ENCODE results near the gene MSANTD1. TPM values are rescaled to one million over a fixed set of nuclear protein-coding genes. Genes with fewer than 3 reads are reported as not detected.
A peak's percentile ranks its signal among the peaks of the same experiment; 100 is the strongest.

Gene MSANTD1
- total and polyA plus RNA-seq, 2 donors (not counting 3 experiments of a cell fraction or from before 2014, with no cell fraction given) = 0.14 to 1.2 TPM

- peak; percentile 91 for DNase-seq (ENCODE audit: low read depth, low spot score)
- BruUV-seq (replicated peaks) = no TSS peak
- ChIA-PET POLR2A (interaction anchor here (1.2 to 1.5 kb wide), 3 partner anchors 12 to 43 kb away, joined by 3 to 4 read pairs (median 4); no protein-coding TSS in a partner anchor), CTCF (interaction anchor here (0.8 to 1.8 kb wide), 4 partner anchors 12 to 188 kb away, joined by 3 to 5 read pairs (median 3); no protein-coding TSS in a partner anchor)
- Histone ChIP-seq H2AFZ (ENCODE audit: low read depth, low read length) (peak within 1 kb of the TSS; percentile 40), H3K36me3 (ENCODE audit: control insufficient read depth in 2 of 2, extremely low read depth in 1 of 2, insufficient read depth in 2 of 2, low read length in 2 of 2) (no peaks in the 10 kb centered on the region), H3K9me1 (replicated peaks; ENCODE audit: control insufficient read depth, extremely low read depth, insufficient read depth, low read length) (no peaks in the 10 kb centered on the region), H3K9ac (replicated peaks; ENCODE audit: extremely low read depth, insufficient read depth, low read length) (peak within 1 kb of the TSS; percentile 96), H3K27me3 (ENCODE audit: control insufficient read depth in 2 of 2, insufficient read depth in 2 of 2, low read length in 2 of 2) (no peaks in the 10 kb centered on the region), H3K4me1 (ENCODE audit: control insufficient read depth, extremely low read depth, insufficient read depth, low read length) (peaks cover 18% of the 10 kb centered on the region), H3K27ac (ENCODE audit: insufficient read depth, low read depth, low read length) (peak within 1 kb of the TSS; percentile 78), H3K9me3 (replicated peaks; ENCODE audit: control insufficient read depth, insufficient read depth, low read length) (no peaks in the 10 kb centered on the region), H4K20me1 (replicated peaks; ENCODE audit: control insufficient read depth, extremely low read depth, insufficient read depth, low read length) (no peaks in the 10 kb centered on the region), H3K4me2 (ENCODE audit: insufficient read depth, low read length) (peak within 1 kb of the TSS; percentile 70), H3K79me2 (ENCODE audit: control insufficient read depth, insufficient read depth, low read length) (peaks cover 42% of the 10 kb centered on the region), H3K4me3 (replicated peaks in 1 of 3; ENCODE audit: insufficient read depth in 1 of 3, low read depth in 1 of 3, low read length in 3 of 3) (peak within 1 kb of the TSS; percentile 70 to 76 (median 75))
- intact Hi-C loops (cut with micrococcal nuclease) (loop anchor here (1.0 to 5.0 kb wide), 3 partner anchors 50 to 220 kb away; partner anchors contain the start of genes HTT and HTT-AS), dilution Hi-C loops (cut with MboI; ENCODE audit: extremely low pct_ligation_motif_present, low sequenced_read_pairs) (no loop called here)
- no peak for TF ChIP-seq GATA2 (IDR thresholded peaks at IDR 0.05; ENCODE audit: insufficient read depth, insufficient read length, low read depth, low read length)
- TF ChIP-seq POLR2A (IDR thresholded peaks at IDR 0.05; ENCODE audit: low read depth, low read length) = peak; percentile 70
- no peak for TF ChIP-seq JUN (IDR thresholded peaks at IDR 0.05; ENCODE audit: borderline replicate concordance, insufficient read depth, insufficient read length, low read depth)
- no peak for TF ChIP-seq FOS (IDR thresholded peaks at IDR 0.05; ENCODE audit: borderline replicate concordance, insufficient read depth, low read length)
- no peak for TF ChIP-seq EZH2 (IDR thresholded peaks at IDR 0.05; ENCODE audit: borderline replicate concordance, low read depth, low read length, severe bottlenecking)
- no peak for TF ChIP-seq CTCF (IDR thresholded peaks at IDR 0.05; ENCODE audit: extremely low read depth in 1 of 2, insufficient read depth in 1 of 2, low read depth in 1 of 2, low read length in 2 of 2)
- peak; percentile 11 for TF ChIP-seq MAX (IDR thresholded peaks at IDR 0.05; ENCODE audit: insufficient read depth, insufficient read length)
- peak; percentile 67 for TF ChIP-seq POLR2AphosphoS5 (IDR thresholded peaks at IDR 0.05; ENCODE audit: insufficient read depth, low read depth, low read length)
- FAIRE-seq = peak; percentile 94
Observed at GRCh38 chr4:3292571-3293400, 43.8 kb downstream of the MSANTD1 start, which contains the start of gene RGS12. Gene RGS12 (plus strand): TSS chr4:3293021. CDS start chr4:3316171, 23,150 bp downstream.
